GM10266 (cell line): Measurements from ENCODE around the gene SLC2A1.
A peak's percentile ranks its signal among the peaks of the same experiment; 100 is the strongest.

Experiments
- DNase-seq: peaks from one replicate; pipeline ENCODE4 v3.0.0; 2012; ENCODE audit errors: extremely low spot score
- CTCF ChIP-seq: IDR thresholded peaks from 2 replicates; pipeline ENCODE4 v1.5.1; 2012; ENCODE audit warnings: mild to moderate bottlenecking, low read depth; ENCODE audit not compliant: control insufficient read depth, insufficient read depth; ENCODE audit errors: missing control alignments

The SLC2A1 gene

GRCh38 chr1:42957229-42957879, 1.3 kb downstream of the SLC2A1 start:
- no peak for DNase-seq
- TF ChIP-seq CTCF, result no peak

- TF ChIP-seq CTCF, result no peak
- DNase-seq, result no peak
Measured at GRCh38 chr1:42956739-42957138, 1.9 kb downstream of the SLC2A1 start.

- TF ChIP-seq CTCF, result no peak
- DNase-seq, result no peak
Measured at GRCh38 chr1:42955311-42956063, 3.2 kb downstream of the SLC2A1 start.

GRCh38 chr1:42953182-42954180, 5.2 kb downstream of the SLC2A1 start:
- TF ChIP-seq CTCF, result no peak
- DNase-seq, result no peak

GRCh38 chr1:42952303-42953001, 6.2 kb downstream of the SLC2A1 start:
- peak; percentile 60 for DNase-seq
- TF ChIP-seq CTCF, result no peak

GRCh38 chr1:42951588-42951987, 7.1 kb downstream of the SLC2A1 start:
- DNase-seq, result no peak
- no peak for TF ChIP-seq CTCF
